Mesenchymal stem cell (in vitro differentiated cells and primary cell): ENCODE measurements around the gene CCND3.

ENCODE experiments used
- DNase-seq: peaks from one replicate; pipeline ENCODE4 v3.0.0-alpha.2; 2013
- H2AFZ ChIP-seq: one replicate; pipeline ENCODE4 v1.6.1; 2013; ENCODE audit warnings: low read depth, mild to moderate bottlenecking, control low read depth, inconsistent platforms, low read length, moderate library complexity
- H2AK5ac ChIP-seq: 2 replicates; pipeline ENCODE4 v1.6.1; 2013; ENCODE audit warnings: low read length, moderate library complexity, mild to moderate bottlenecking, inconsistent platforms; ENCODE audit not compliant: severe bottlenecking
- H2BK120ac ChIP-seq: one replicate; pipeline ENCODE4 v1.6.1; 2013; ENCODE audit warnings: low read depth, mild to moderate bottlenecking, inconsistent platforms, low read length, moderate library complexity
- H2BK12ac ChIP-seq, 2 experiments: one replicate each; pipeline ENCODE4 v1.6.1; 2013; ENCODE audit warnings: inconsistent platforms in 2 of 2, low read length in 2 of 2, mild to moderate bottlenecking in 2 of 2, moderate library complexity in 2 of 2, control low read depth in 1 of 2
- H2BK15ac ChIP-seq: one replicate; pipeline ENCODE4 v1.6.1; 2013; ENCODE audit warnings: mild to moderate bottlenecking, low read depth, inconsistent platforms; ENCODE audit not compliant: poor library complexity, severe bottlenecking
- H2BK5ac ChIP-seq: 2 replicates; pipeline ENCODE4 v1.6.1; 2013; ENCODE audit warnings: low read depth, mild to moderate bottlenecking, low read length, control low read depth, inconsistent platforms; ENCODE audit not compliant: poor library complexity, severe bottlenecking
- H3K14ac ChIP-seq, 2 experiments: one replicate each; pipeline ENCODE4 v1.6.1; 2013; ENCODE audit warnings: inconsistent platforms in 2 of 2, low read length in 2 of 2, control low read depth in 1 of 2, mild to moderate bottlenecking in 1 of 2, moderate library complexity in 1 of 2
- H3K18ac ChIP-seq, 2 experiments: one replicate each; pipeline ENCODE4 v1.6.1; 2013; ENCODE audit warnings: inconsistent platforms in 2 of 2, low read length in 2 of 2, control low read depth in 1 of 2, low read depth in 1 of 2, mild to moderate bottlenecking in 1 of 2
- H3K23ac ChIP-seq, 2 experiments: one replicate each; pipeline ENCODE4 v1.6.1; 2013; ENCODE audit warnings: inconsistent platforms in 2 of 2, low read length in 2 of 2, mild to moderate bottlenecking in 2 of 2, moderate library complexity in 2 of 2, control low read depth in 1 of 2
- H3K27ac ChIP-seq: 2 replicates; pipeline ENCODE4 v1.5.1; 2013; ENCODE audit warnings: mild to moderate bottlenecking, moderate library complexity, low read length, control low read depth, inconsistent platforms; ENCODE audit not compliant: poor library complexity, severe bottlenecking
- H3K27me3 ChIP-seq, 2 experiments: 2 replicates each; pipeline versions ENCODE4 v1.6.1 to v1.7.0; 2013; ENCODE audit warnings: low read length in 2 of 2, mild to moderate bottlenecking in 2 of 2, moderate library complexity in 2 of 2, control low read depth in 1 of 2, inconsistent platforms in 1 of 2; ENCODE audit not compliant: control insufficient read depth in 1 of 2, insufficient read depth in 1 of 2
- H3K36me3 ChIP-seq, 2 experiments: 2 replicates each; pipeline versions ENCODE4 v1.6.1 to v1.7.0; 2013; ENCODE audit warnings: low read length in 2 of 2, control low read depth in 1 of 2, inconsistent platforms in 1 of 2, low read depth in 1 of 2, mild to moderate bottlenecking in 1 of 2; ENCODE audit not compliant: insufficient read depth in 2 of 2, control insufficient read depth in 1 of 2
- H3K4ac ChIP-seq, 2 experiments: one replicate each; pipeline ENCODE4 v1.6.1; 2013; ENCODE audit warnings: inconsistent platforms in 2 of 2, low read length in 2 of 2, mild to moderate bottlenecking in 2 of 2, moderate library complexity in 2 of 2, control low read depth in 1 of 2, low read depth in 1 of 2
- H3K4me1 ChIP-seq: 2 replicates; pipeline ENCODE4 v1.6.1; 2013; ENCODE audit warnings: low read depth, low read length, control low read depth; ENCODE audit not compliant: control insufficient read depth, insufficient read depth
- H3K4me2 ChIP-seq: 2 replicates; pipeline ENCODE4 v1.6.1; 2013; ENCODE audit warnings: low read length, mild to moderate bottlenecking, inconsistent platforms; ENCODE audit not compliant: poor library complexity, severe bottlenecking
- H3K4me3 ChIP-seq, 2 experiments: 2 replicates each; pipeline versions ENCODE4 v1.5.1 to v1.7.0; 2013; ENCODE audit warnings: low read length in 2 of 2, mild to moderate bottlenecking in 2 of 2, control low read depth in 1 of 2, low read depth in 1 of 2; ENCODE audit not compliant: insufficient read depth in 1 of 2
- H3K79me1 ChIP-seq: replicated peaks from 2 replicates; pipeline ENCODE4 v1.6.1; 2013; ENCODE audit warnings: mild to moderate bottlenecking, control low read depth, low read length, inconsistent platforms; ENCODE audit not compliant: poor library complexity, severe bottlenecking
- H3K9ac ChIP-seq: 2 replicates; pipeline ENCODE4 v1.7.0; 2013; ENCODE audit warnings: mild to moderate bottlenecking, low read length, moderate library complexity
- H3K9me3 ChIP-seq: 2 replicates; pipeline ENCODE4 v1.7.0; 2013; ENCODE audit warnings: mild to moderate bottlenecking, low read length; ENCODE audit not compliant: control insufficient read depth
- H4K8ac ChIP-seq: one replicate; pipeline ENCODE4 v1.6.1; 2013; ENCODE audit warnings: inconsistent platforms, mild to moderate bottlenecking, low read length, moderate library complexity
- H4K91ac ChIP-seq: one replicate; pipeline ENCODE4 v1.6.1; 2013; ENCODE audit warnings: mild to moderate bottlenecking, low read length, inconsistent platforms
- WGBS: methylation state at CpG from one replicate; pipeline ENCODE4 v1.1.7; 2013; ENCODE audit warnings: mixed read lengths; 5-methylcytosine and 5-hydroxymethylcytosine counted together

CCND3 gene

DNA sequence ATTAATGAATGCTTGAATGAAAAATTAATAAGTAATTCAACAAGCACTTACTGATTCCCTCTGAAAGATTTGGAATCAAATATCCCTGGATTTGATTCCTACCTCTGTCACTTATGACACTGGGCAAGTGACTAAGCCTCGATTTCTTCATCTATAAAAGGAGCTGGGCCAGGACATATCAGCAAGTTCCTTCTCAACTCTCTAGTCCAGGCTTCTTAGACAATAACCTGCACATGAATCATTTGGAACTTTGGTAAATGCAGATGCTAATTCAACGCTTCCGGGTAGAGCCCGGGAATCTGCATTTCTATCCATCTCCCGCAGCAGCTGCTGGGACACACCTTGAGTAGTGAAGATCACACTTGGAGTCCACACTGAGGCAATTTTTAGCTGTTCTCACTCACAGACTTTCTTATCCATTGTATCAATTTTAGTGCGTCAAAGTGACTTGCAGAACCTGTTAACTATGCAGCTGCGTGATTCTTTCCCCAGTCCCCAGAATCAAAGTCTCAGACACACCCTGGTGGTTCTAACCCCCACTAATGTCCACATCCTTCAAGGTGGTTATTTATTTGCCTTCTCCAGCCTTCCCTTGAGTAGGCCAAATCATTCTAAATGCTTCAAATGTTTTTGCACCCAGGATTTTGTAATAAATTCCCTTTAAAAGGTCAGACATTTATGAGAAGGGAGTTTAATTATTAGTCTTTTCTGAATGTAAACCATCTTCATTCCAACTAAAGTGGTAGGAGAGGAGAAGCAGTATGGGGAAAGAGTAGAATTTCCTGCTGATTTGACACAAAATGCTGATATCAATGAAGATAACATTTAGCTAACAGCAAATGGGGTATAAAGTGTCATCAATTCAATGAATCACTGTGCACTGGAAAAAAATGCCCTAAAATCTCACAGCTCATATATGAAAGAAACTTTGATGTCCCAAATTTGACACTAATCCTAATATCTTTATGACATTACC, 26.0 kb upstream of the CCND3 start:
- WGBS = 87% methylated on average over 7 of the region's 7 CpGs
- peak overlapping the region; percentile 98 for H3K27ac ChIP-seq

DNA sequence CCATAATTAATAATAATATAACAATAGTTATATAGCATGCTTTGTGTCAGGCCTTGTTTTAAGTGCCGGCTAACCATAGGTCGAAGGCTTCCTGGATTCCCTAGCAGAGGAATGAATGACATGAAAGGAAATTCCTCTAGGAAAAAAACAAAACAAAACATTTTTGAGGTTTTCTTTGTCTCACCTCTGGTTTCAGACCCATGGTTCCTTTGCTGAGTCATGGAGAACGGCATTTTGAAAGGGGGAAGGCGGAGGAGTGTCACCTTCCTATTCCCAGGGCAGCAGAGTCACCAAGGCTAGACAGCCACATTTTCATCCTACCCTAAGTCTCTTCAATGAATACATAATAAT, 25.3 kb upstream of the CCND3 start:
- Histone ChIP-seq H2BK5ac (no peak overlapping the region), H2AFZ (no peak overlapping the region), H3K27ac (peak overlapping the region; percentile 98), H3K18ac (no peak overlapping the region), H3K9ac (no peak overlapping the region), H3K4me1 (peaks cover 16% of the 10 kb centered on the region), H3K4ac (no peak overlapping the region), H4K91ac (no peak overlapping the region), H2AK5ac (no peak overlapping the region), H3K79me1 (no peaks in the 10 kb centered on the region), H3K4me3 (no peak overlapping the region), H3K4me2 (no peak overlapping the region), H3K27me3 (no peaks in the 10 kb centered on the region), H4K8ac (no peak overlapping the region), H2BK12ac (no peak overlapping the region), H2BK120ac (no peak overlapping the region), H2BK15ac (no peak overlapping the region), H3K23ac (no peak overlapping the region), H3K14ac (no peak overlapping the region), H3K36me3 (no peaks in the 10 kb centered on the region), H3K9me3 (no peaks in the 10 kb centered on the region)
- DNase-seq = peak; percentile 55
- WGBS = no CpG with 5 or more reads among the region's 4 CpGs

More for the DNA sequence above, 26.0 kb upstream of the CCND3 start:
- Histone ChIP-seq H3K4me3 (no peak overlapping the region), H4K8ac (no peak overlapping the region), H2AFZ (no peak overlapping the region), H3K23ac (no peak overlapping the region), H2BK12ac (peak overlapping the region; percentile 10 to 21), H2BK120ac (peak overlapping the region; percentile 9), H3K4me1 (peaks cover 16% of the 10 kb centered on the region), H3K9ac (no peak overlapping the region), H3K4ac (no peak overlapping the region), H2BK15ac (no peak overlapping the region), H3K4me2 (no peak overlapping the region), H3K18ac (no peak overlapping the region), H3K14ac (no peak overlapping the region), H2AK5ac (peak overlapping the region; percentile 85), H3K36me3 (no peaks in the 10 kb centered on the region), H3K9me3 (no peaks in the 10 kb centered on the region), H3K79me1 (no peaks in the 10 kb centered on the region), H4K91ac (no peak overlapping the region), H2BK5ac (peak overlapping the region; percentile 77), H3K27me3 (no peaks in the 10 kb centered on the region)
- peak; percentile 53 for DNase-seq

DNA sequence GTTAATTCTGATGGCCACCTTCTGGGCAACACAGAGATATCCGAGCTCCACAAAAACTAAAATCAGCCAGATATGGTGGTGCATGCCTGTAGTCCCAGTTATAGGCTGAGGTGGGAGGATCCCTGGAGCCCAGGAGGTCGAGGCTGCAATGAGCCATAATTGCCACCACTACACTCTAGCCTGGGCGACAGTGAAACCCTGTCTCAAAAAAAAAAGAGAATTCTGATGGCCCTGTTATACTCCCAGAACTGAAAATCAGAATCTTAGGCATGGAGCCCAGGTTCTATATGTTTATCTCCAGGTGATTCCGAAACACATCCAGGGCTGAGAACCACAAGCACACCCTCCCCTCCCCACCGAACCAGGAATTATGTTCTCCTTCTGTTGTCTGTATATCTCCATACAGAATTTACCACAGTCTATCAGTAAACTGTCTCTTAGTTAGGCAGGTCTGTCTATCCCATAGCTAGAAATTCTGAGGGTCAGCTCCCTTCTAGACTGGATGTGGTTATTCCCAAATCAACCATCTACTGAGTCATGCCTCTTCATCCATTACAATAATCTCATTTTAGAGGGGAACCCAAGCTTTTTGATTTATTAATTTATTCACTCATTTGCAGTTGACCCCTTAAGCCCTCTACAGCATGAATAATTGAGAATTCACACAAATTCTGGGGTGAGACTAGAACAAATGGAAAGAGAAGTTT, 24.8 kb upstream of the CCND3 start:
- no peak overlapping the region for H4K8ac ChIP-seq
- no peak overlapping the region for H3K4me3 ChIP-seq
- H2BK15ac ChIP-seq = no peak overlapping the region
- H4K91ac ChIP-seq = no peak overlapping the region
- H2AFZ ChIP-seq = no peak overlapping the region
- peak overlapping the region; percentile 98 for H3K27ac ChIP-seq
- no peak for DNase-seq
- no peak overlapping the region for H3K23ac ChIP-seq
- H3K79me1 ChIP-seq = no peaks in the 10 kb centered on the region
- H3K18ac ChIP-seq = no peak overlapping the region
- peaks cover 19% of the 10 kb centered on the region for H3K4me1 ChIP-seq
- H3K9ac ChIP-seq = no peak overlapping the region
- H2AK5ac ChIP-seq = peak overlapping the region; percentile 84
- H3K36me3 ChIP-seq = no peaks in the 10 kb centered on the region
- peak overlapping the region; percentile 69 for H2BK5ac ChIP-seq
- 88% methylated on average over 4 of the region's 5 CpGs for WGBS
- H2BK12ac ChIP-seq = no peak overlapping the region
- no peak overlapping the region for H3K4ac ChIP-seq
- no peaks in the 10 kb centered on the region for H3K27me3 ChIP-seq
- no peak overlapping the region for H3K14ac ChIP-seq
- H3K9me3 ChIP-seq = no peaks in the 10 kb centered on the region
- no peak overlapping the region for H2BK120ac ChIP-seq
- no peak overlapping the region for H3K4me2 ChIP-seq
